Measurements from ENCODE around the gene ETNK2.
"Not testable (repeated sequence)": the region's sequence is repeated elsewhere in the genome, so short reads cannot be mapped to it uniquely, and the experiment has no call there.

ETNK2 gene

DNA sequence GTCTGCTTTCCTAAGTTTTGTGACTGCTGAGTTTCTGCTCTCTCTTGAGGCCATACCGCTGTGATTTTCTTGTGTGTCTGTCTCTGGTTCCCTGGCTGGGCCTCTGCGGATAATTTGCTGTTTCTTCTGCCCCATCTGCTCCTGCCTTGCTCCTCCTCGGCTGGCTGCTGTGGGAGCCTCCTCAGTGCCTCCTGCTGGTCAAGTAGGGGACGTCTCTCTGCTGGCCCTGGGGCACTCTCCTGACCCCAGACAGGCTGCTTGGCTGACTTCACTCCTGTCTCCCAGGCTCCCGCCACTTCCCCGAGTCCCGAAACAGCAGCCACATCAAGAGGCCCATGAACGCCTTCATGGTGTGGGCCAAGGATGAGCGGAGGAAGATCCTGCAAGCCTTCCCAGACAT is 28.5 kb downstream of the ETNK2 start:
- peak; percentile 21 to 39 for DNase-seq

DNA sequence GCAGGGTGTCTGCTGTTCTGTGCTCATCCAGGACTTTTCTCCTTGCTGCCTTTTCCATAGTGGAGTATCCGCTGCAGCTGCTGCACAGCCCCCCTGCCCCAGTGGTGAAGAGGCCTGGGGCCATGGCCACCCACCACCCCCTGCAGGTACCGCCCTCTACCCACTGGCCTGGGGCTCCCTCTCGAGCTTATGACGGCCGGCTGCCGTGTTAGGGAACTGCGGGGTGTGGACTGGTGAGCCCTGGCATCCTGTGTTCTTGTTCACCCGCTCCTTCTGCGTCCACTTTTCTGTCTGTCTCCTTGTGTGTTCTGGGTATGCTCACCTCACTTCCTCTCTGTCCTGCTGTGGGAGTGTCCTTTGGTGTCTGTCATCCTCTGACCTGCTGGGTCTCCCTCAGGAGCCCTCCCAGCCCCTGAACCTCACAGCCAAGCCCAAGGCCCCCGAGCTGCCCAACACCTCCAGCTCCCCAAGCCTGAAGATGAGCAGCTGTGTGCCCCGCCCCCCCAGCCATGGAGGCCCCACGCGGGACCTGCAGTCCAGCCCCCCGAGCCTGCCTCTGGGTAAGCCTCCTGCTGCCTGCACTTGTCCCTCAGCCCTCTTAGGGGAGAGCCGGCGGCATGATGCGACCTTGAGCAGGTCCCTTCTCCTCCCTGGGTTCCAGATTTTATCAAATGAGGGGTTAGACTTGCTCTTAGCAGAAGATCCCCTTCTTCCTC is 29.8 kb downstream of the ETNK2 start:
- DNase-seq, result no peak

DNA sequence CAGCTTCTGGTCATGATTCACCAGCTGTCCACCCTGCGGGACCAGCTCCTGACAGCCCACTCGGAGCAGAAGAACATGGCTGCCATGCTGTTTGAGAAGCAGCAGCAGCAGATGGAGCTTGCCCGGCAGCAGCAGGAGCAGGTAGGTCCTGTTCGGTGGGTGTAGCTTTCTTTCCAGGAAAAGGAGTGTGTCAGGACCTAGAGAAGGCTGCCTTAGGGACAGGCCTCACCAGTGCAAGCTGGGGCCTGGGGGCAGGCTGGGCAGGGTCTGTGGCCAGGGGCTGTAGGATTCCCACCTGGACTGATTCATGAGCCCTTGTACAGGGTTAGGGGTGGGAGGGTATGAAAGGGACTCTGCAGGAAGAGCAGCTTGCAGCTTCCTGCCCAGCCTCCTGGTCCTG is 35.3 kb downstream of the ETNK2 start:
- DNase-seq, result no peak

- DNase-seq, result peak; percentile 28 to 59
These were observed 36.7 kb downstream of the ETNK2 start for GRCh38 chr1:204115116-204115515.

- DNase-seq, result peak; percentile 78 to 86
These were observed 37.2 kb downstream of the ETNK2 start for GRCh38 chr1:204114606-204115005.

DNA sequence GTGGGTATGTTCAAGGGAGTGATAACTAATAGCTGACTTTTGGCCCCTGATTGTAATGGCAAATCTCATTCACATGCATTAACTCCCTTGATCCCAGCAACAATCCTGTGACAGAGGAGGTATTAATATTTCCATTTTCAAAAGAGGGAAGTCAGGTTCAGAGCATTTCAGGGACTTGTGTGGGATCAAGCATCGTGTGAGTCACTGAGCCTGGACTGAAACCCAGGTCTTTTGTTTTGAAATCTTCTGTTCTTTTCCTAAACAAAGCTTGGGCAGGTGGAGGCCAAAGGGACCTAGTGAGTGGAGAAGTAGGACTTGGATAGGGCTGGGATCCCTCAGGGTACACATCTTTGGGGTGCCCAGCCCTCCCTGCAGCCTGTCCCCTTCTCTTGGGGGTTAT is 37.9 kb downstream of the ETNK2 start:
- DNase-seq, result peak; percentile 56 to 73

- DNase-seq, result no peak
These were observed 38.7 kb downstream of the ETNK2 start for GRCh38 chr1:204112876-204113730.

- no peak for DNase-seq
These were observed 40.8 kb downstream of the ETNK2 start for GRCh38 chr1:204110894-204111633.

DNA sequence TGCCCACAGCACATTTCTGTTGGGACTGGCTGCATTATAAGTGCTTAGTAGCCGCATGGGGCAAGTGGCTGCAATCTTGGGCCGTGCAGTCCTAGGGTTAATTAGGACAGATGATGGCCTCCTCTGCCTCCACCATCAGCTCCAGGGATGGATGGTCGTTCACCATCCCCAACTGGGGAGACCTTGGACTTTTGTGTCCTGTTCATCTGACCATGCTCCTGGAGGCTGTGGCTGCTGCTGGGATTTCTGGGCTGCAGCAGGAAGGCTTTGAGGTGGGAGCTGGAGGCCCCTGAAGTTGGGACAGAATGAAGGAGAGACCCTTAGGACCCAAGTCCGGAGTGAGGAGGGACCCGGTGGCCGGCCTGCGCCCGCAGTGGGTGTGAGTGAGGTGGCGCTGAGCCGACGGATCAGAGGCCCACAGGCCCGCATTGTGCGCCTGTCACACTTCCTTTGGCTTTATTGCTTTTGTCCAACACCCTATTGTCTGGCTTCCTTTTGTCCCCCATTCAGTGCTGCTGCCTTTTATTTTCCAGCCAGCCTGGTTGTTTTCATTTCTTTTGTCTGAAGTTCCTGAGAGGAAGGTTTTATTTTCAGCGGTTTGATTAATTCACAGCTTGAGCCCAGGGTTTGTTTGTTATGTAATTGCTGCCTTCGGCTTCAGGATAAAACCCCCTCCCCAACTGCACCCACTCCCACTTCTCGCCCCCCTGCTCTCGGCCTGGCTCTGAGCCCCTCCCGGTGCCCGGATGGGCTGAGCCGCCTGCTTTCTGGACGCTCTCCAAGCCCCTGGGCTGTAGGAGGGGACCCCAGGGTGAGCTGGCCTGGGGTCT is 43.3 kb downstream of the ETNK2 start:
- no peak for DNase-seq

- DNase-seq, result no peak
These were observed 44.0 kb downstream of the ETNK2 start for GRCh38 chr1:204107892-204108291.

- DNase-seq, result no peak
These were observed 45.0 kb downstream of the ETNK2 start for GRCh38 chr1:204106825-204107224.

- DNase-seq, result no peak
These were observed 46.7 kb downstream of the ETNK2 start for GRCh38 chr1:204105131-204105515.

DNA sequence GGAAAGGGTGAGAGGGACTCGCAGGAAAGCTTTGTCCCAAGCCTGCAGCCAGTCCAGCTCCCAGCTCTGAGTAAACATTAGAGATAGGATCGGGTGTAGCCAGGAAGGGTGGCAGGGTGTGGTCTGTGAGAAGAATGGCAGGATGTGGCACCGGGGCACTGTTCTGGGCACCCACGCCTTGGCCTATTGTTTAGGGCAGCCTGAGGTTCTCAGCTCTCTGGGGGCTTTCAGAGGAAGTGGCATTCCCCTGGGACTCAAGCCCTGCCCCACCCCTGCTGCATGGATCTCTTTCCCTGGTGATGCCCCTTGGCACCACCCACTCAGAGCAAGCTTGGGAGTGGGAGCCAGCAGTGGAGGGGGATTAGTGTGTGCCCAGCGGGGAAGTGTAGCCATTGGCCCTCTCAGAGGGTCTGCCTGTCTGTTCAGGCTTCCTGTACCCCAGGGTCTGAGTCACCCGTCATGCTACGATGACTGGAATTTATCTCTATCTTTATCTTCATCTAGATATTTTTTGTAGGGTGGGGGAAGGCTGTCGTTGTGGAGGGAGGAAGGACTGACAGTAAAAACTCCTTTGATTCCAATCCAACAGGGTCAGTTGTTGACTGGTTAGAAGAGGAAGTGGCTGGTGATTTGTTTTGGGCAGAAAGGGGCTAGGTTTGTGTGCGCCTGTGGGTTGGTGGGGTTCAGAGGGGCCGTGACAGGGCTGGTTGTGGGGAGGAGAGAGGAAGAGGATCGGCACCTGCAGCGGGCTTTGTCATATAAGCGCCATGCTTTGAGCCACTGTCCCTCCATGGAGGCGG is 47.3 kb downstream of the ETNK2 start:
- peak in 1 of 2 donors; percentile 24 for DNase-seq

GRCh38 chr1:204103431-204103741 is 48.5 kb downstream of the ETNK2 start:
- DNase-seq, result no peak

GRCh38 chr1:204102739-204103430 is 49.0 kb downstream of the ETNK2 start:
- peak; percentile 50 to 71 for DNase-seq

DNA sequence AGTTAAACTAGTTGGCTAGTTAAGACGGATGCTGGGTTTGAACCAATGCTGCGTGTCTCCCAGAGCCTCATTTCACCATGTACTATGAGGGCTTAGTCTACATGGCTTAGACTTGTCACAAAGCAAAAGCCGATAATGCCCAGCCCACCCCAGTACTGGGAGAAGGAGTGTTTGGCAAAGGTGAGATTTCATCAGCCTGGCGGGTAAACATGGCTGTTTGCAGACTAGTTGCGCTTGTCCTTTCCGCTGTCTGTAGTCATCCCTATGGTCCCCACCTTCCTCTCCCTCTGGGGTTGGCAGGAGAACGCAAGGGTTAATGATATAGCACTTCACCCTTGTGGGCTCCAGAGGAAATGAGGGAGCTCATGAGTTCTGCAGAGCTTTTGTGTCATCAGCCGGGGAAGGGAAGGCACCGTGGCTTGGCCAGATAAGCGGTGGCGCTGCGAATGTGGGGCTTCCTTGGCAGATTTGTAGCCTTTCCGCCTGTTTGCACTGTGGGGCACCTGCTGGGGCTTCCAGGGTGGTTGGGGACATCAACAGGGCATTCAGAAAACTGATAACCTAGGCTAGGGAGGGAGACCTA is 49.7 kb downstream of the ETNK2 start:
- DNase-seq, result peak; percentile 16 to 47

- not testable (repeated sequence) for DNase-seq
These were observed 52.1 kb downstream of the ETNK2 start for GRCh38 chr1:204099754-204100153.

- no peak for DNase-seq
These were observed 53.2 kb downstream of the ETNK2 start for GRCh38 chr1:204098683-204099082.

GRCh38 chr1:204096931-204097330 is 54.9 kb downstream of the ETNK2 start:
- DNase-seq, result no peak

DNA sequence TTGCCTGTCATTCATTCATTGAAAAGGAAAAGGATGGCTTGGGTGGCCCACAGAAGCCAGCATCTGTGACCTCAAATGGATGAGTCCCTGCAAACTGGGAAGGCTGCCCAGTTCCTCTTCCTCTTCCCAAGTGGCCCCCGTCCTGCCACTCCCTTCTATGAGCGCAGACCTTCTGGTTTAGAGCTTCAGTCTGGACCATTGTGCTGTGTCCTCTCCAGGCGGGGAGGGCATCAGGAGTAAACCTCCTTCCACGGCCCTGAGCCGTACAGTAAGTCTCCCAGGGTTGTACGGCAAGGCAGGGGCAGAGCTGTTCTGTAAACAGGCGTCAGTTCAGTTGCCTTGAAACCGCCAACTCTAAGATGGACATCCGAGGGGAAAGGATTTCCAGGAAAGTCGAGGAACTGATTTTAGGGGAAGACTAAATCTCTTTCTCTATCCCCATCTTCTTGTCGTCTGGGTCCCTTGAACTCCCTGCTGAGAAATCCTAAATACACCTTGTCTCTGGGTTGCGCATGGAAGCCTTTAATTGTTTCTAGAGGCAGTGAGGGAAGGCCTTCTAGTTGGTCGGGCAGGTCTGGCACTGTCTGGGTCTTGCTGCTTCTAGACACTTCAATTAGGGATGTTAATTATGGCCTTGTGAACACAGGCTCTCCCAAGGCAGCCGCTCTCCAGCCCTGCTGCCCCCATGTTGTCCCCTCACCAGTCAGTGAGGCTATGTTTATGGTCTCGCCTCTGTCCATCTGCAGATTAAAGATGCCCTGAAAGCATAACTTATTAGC is 56.8 kb downstream of the ETNK2 start:
- DNase-seq, result peak in 1 of 2 donors; percentile 37
